ENCODE measurements around the gene SMAD1.

Gene SMAD1

DNA sequence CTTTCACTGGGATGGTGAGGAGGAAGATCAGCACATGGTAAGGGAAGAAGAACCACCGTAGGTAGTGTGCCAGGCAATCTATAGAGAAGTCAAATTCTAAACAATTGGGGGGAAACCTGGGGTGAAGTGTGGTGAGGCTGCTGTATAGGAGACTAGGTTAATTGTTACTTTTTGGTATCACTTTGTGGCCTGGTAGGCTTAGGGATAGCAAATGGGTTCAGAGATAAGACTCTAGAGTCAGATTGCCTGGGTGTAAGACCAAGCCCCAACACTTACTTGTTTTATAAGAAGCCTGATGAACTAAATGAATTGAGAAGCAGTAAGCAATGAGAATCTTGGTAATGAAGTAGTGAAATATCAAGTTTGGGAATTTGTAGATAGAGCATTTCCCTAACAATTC, 8.7 kb downstream of the SMAD1 start:
- DNase-seq, result no peak

DNA sequence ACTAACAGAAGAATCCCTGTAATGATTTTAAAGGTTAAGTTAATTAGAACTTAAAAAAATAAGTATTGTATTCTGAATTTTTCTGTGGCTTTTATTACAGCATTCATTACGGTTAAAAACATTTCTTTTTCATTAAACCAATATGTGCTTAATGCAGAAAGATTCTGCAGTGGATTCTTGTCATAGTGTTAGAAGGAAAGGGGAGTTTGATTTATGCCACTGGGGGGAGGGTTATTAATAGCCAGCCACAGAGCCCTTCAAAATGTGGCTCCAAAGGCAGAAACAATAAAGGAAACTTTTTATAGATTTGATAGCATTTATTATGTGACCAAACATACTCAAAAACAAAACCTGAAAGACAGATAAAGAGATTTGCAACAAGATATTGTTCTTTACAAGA, 9.1 kb downstream of the SMAD1 start:
- no peak for DNase-seq

DNA sequence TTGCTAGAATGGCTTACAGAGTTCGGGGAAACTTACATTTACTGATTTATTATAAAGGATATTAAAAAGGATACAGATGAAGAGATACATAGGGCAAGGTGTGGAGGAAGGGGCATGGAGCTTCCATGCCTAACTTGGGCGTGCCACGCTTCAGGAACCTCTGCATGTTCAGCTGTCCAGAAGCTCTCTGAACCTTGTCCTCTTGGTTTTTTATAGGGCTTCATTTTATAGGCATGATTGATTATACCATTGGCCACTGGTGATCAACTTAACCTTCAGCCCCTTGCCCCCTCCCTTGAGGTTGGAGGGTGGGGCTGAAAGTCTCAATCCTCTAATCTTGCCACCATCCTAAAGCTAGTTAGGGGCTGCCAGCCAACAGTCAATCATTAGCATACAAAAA, 10.7 kb downstream of the SMAD1 start:
- no peak for DNase-seq

DNA sequence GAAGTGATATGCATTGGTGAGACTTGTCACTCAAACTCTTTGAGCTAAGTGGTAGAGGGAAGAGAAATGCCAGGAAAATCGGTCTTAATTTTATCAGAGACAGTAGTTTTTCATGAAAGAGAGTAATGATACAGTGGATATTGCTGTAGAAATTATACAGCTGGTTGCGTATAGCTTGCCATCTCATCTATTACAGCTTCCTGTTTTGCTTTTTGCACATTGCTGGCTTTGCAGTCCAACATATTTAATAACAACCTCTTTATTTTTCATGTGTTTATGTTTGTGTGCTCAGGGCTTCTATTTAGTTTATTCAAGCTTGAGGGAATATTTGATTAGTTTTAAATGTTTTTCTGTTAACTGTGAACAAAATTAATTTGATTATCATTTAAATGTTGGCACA, 11.5 kb downstream of the SMAD1 start:
- no peak for DNase-seq

DNA sequence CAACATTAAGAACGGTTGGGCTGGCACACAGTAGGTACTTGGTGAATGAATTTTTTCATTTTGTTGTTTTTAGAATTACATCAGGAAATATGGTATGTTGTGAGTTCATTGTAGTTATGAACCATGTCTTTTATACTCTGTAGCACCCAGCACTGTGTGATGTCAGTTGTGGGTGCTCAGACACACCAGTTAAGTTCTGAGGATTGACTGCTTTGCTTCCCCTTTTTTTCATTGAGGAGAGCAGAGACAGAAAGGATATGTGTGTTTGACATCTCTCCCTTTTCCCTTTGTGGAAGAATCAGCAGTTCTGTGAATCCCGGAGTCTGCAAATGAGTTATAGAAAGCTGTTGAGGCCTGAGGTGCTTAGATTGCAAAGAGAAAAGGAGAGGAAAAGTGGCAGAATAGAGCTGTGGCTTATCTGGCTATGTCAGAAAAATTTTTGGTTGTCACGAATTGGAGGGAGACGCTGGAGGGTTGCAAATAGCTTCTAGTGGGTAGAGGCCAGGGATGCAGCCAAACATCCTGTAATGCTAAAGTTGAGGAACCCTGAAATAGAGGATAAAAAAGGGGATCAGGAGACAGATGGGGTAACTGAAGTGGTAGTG, 13.1 kb downstream of the SMAD1 start:
- no peak for DNase-seq

DNA sequence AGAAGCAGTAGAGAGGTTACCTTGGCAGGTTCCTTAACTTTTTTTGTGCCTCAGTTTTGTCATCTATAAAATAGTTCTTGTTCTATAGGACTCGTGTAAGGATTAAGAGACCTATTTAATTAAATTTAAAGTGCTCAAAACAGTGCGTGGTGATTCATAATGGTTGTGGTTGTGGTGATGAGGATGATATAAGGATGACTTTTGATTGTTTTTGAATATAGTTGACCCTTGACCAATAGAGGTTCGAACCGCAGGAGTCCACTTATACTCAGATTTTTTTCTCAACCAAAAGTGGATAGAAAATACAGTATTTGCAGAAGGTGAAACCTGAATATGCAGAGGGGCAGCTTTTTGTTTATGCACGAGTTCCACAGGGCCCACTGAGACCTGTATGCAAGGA, 14.6 kb downstream of the SMAD1 start:
- no peak for DNase-seq

DNA sequence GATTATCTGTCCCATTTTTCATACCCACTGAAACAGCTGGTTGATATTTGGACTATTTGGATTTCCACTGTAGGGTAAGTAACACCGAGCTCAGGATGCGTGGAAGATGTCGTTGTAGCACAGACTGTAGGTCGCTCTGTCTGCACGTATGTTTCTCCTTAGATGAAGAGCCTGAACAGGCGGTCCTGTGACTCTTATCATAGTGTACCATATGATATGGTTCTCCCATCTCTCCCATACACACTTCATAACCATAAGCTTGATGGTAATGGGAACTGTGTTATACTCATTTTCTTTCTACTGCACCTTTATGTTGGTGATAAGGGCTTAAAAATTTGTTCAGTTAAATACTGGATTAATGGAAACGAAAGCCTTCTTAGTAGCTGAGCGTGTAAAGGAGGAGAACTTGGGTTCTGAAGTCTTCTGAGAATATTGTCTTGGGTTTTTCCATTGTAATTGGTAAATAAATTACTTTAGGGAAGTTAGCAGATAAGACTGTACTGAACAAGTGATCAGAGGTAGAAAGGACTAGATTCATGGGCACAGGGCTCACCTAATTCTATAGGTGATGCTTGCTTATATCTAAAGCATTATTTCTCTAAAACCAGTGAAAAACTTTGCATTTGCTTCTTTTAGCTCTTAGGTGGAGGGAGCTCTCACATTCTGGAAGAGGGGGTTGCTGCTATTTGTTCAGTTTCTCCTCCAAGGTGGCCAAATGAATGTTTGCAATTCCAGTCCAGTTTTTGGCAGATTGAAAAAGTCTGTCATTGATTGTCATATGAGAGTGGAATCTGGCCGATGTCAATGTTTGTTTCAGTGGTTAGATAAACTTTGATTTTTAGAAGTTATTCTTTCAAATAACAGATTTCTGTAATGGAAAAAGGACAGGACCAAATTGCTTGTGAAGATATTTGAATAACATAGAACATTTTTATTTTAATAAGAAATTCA, 15.8 kb downstream of the SMAD1 start:
- no peak for DNase-seq

DNA sequence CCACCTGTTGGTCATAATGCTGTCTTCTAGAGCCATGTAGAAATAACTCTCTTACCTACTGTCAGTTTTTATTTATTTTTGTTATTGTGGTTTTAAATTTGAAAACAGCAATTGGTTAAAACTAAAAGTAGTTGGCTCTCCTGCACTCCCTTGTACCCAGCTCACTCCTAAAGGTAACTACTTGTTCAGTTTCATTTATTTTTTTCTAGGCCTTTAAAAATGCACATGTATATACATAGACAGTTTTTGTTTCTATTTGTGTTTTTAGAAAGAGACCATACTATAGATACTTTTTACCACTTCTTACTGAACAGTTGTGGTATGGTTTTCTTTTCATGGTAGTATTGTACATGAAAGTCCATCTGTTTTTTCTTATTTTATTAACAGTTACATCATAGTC, 16.8 kb downstream of the SMAD1 start:
- no peak for DNase-seq

DNA sequence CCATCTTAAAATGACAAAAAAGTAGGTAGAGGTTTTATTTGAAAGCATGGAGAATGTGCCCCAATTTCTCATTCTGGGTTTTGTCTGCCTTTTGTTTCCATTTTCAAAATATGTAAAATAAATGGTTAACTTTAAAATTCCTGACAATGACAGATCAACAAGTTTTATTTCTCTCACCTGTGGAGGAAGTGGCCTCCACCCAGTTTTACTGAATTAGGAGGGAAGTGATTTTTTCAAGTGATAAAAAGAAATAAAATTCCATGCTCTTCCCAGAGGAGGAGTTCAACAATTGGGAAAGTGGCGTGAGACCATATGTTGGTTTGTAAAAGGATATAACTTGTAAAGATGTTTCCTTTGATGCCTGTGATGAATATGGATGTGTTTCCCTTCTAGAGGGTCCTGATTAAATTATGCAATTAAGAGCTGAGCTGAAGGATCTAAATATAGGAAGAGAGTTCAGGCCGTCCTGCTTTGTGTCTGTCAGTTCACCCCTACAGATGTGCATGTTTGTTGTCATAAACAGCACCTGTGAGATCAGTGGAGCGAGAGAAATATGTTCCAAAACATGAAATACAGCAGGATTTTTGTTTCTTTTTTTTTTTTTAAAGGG, 19.5 kb downstream of the SMAD1 start:
- DNase-seq, result no peak

DNA sequence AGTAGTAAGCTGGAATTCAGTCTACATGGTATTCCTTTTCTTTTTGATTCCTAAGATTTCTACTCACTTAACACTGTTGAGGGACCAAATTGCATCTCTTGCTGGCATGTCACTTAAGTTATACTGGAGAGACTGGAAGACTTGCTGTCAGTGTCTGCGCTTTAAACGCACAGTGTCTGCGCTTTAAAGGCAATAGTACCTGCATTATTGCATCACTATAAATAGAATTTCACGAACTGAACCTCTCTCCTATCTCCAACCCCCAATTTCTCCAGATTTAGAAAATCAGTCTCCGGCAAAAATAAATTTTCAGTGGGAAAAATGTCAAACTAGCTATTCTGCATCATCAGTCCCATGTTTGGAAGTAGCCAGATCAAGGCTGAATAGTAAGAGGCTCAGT, 21.2 kb downstream of the SMAD1 start:
- no peak for DNase-seq

DNA sequence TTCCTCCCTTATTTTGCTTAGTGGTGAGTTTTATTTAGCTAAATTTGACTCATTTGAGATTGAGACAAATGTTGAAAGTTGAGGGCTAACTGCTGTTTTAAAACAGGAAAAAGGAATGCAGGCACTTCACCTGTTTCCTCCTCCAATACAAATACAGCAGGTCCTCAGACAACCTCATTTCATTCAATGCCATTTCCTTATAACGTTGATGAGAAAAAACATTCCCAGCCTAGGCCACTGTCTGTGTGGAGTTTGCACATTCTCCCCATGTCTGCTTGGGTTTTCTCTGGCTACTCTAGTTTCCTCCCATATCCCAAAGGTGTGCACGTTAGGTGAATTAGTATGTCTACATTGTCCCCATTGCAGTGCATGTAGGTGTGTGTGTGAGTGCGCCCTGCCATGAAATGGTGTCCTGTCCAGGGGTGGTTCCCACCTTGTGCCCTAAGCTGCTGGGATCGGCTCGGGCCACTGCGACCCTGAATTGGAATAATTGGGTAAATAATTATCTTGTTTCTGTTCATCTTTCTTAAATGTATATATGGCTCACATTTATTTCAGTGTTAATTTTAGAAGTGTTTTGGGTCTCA, 21.9 kb downstream of the SMAD1 start:
- no peak for DNase-seq

DNA sequence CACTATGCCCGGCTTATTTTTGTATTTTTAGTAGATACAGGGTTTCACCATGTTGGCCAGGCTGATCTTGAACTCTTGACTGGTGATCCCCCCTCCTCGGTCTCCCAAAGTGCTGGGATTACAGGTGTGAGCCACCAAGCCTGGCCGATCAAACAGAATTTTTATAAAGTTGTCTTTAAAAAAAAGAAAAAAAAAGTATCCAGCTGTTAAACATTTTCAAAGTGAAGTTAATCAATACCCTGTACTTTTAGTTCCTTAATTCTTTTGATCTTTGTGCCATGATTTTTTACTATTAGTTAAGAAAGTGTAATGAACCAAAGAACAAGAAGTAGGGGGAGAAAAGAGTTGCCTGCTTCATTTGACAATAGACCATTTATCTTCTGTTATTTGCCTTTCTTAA, 24.3 kb downstream of the SMAD1 start:
- no peak for DNase-seq

DNA sequence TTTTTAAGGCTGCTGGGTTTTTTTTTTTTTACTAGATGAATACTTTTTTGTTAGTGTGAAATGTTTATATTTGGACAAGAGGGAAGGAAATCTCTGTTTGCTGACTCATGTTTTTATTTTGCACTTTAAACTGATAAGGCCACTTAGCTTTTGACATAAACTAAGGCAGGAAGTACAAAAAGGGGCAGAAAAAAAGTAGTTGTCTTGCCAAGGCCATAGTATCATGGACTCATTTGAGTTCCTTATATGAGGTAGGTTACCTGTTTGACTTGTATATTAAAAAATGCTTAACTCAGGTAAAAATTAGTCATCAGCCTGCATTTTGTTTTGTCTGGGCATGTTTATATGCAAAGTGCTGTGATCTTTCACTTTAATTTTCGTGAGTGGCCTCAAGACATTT, 26.0 kb downstream of the SMAD1 start:
- no peak for DNase-seq

DNA sequence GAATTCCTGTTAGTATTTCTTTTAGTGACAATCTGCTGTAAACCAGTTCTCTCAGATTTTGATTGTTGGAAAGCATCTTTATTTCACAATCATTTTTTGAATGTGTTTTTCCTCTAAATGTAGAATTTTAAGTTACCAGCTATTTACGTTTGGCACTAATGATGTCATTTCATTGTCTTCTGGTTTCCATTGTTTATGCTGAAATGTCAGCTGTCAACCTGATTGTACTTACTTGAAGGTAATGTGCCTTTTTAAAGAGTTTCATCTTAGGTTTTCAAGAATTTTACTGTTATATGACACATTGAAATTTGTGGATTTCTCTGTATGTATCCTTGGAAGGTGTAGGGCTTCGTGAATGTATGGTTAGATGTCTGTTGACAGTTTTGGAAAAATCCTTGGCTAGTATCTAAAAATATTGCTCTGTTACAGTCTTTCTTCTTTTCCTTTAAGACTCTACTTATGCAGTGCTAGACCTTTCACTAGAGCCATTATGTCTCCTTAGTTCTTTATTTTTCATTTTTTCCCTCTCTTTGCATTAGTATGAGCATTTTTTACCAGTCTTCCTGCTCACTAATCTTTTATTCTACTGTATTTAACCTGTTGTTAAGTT, 30.4 kb downstream of the SMAD1 start:
- DNase-seq, result no peak

DNA sequence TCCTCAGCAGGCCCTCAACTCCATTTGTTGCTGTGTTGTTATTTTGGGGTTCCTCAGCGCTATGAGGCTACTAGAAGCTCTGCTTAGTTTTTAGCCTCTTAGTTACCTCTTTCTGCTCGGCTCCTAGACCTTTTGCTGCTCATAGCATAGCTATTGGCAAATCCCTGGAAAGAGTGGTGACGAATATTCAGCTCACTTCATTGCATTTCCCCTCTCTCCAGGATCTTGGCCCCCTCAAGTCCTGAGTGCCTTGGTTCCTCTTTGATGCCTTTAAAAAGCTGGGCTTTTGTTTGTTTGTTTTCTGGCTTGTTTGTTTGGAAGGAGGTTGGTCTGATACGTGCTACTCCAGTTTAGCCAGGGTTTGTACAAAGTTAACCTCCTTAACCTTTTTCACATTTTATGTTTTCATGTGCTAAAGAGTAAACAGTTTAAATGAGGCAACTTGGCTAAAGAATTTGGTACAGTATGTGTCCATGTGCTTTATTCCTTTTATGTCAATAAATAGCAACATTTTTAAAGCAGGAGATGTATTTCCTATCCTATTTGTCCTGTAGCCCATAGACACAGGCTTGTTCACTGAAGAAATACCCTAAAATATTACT, 31.5 kb downstream of the SMAD1 start:
- no peak for DNase-seq

DNA sequence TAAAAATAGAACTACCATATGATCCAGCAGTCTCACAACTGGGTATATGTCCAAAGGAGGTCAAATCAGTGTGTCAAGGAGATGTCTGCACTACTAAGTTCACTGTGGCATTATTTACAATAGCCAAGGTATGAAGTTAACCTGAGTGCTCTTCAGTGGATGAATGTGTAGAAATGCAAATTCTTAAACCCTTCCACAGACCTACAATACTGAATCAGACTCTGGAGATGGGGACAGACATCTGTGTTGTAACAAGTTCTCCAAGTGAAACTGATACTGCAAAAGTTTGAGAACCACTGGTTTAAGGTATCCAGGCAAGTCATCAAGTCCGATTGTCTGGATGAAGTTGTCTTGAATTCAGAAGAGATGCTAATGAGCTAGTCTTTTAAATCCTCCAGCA, 38.5 kb downstream of the SMAD1 start:
- no peak for DNase-seq

DNA sequence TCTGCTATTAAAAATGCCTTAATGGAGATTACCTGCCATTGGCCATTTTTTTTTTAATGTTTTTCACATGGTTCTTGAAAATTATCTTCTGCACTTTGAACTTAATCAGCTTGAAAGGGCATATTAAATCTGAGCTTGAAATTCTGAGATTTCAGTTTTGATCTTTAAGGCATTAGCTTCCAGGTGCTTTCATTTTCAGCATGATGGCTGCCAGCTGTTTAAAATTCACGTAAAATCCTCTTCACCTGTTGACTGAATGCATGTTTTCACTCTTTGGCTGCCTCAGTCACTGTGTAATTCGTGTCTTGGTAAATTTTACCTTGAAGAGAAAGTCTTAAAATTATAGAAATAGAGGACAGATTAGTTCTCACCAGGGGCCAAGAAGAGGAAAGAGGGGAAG, 39.6 kb downstream of the SMAD1 start:
- DNase-seq, result no peak

DNA sequence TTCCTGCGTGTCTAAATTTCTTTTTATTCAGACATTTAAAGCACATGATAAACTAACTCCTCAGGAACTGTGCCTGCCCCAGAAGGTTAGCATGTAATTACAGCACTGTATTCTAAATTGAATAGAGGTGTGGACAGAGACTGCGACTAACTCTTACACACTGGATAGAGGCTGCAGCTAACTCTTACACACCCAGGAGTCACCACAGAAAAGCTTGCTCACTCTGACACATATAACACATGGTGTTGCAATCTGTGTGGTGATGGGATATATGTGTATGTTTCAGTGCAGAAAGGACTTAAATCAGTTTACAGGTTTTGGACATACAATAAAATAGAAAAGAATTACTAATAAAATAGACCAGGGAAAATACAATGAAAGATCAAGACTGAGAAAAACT, 41.5 kb downstream of the SMAD1 start:
- DNase-seq, result no peak

DNA sequence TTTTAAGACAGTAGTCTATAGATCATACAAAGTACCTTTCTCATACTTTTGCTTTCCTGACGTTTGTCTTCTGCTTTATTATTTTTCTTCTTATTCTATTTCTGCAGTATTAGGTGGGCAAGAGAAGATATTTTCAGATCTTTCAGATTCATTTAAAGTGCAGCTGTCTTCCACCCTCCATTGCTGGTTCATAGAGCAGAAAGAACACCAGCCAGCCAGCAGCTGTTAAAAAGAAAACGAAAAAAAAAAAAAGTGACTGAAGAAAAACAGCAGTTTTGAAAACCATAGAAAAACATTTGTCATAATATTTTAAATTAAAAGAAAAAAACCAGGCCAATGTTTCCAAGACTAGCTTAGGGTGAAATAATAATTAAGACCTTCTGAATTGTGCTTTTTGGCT, 42.9 kb downstream of the SMAD1 start:
- no peak for DNase-seq

DNA sequence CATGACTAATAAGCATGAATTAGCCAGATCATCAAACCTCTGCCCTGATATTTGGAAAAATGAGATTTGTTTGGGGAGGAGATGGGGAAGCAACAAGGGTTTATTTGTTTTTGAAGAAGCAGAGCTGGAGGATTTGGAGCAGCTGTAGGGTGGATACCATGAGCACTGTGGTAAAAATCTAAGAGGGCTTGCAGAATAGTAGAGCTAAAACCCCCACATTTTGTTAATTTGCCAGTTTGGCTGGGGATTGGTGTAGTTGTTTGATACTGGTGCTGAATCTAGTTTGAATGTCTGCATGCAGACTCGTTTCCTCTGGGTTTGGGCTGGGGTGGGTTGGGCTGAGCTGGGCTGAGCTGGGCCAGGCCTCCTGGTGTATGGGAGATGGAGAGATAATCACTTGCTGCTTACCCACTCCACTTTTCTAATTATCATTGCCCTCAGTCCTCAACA, 43.7 kb downstream of the SMAD1 start:
- no peak for DNase-seq

DNA sequence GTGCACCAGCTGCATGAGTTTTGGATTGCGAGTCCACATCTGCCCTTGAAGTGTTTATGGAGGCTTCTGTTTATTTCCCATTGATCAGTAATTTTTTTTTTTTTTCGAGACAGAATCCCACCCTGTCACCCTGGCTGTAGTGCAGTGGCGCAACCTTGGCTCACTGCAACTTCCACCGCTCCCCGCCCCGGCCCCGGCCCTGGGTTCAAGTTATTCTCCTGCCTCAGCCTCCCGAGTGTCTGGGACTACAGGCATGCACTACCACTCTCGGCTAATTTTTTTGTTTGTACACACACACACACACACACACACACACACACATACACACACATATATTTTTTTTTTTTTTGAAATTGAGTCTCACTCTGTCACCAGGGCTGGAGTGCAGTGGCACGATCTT, 46.1 kb downstream of the SMAD1 start:
- DNase-seq, result no peak

DNA sequence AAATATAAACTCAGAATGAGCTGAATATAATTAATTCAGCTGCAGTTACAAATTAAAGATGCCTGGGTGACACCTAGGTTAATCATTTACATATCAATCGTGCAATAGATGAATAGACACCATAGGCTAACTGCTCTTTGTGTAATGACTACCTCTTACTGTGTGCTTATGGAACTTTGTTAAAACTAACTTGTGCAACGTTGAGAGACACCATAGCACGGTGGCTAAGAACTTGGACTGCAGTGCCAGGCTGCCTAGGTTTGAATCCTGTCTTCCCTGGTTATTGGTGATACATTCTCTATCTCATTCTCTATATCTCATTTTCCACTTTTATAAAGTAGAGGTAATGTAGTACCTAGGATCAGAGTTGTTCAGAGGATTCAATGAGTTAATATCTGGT, 46.9 kb downstream of the SMAD1 start:
- DNase-seq, result no peak

DNA sequence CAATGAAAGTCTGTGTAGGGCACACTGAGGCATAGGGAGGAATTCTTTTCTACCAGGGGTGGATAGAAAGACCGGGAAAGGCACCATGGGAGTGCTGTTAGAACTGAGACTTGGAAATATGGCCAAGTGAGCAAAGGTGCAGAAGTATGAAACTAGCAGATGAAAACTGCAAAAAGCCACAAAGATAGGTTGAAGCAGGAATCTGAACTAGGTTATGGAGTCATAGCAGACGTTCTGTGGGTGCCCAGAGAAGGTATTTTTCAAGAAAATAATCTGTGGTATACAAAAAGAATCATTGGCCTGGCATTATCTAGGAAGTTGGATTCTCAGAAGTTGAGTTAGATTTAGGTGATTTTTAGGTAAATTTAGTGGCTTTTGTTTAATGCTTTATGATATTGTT, 48.5 kb downstream of the SMAD1 start:
- DNase-seq, result no peak

All from activated gamma-delta T cell treated with Interleukin-2 at 50 U/mL for 16 hours (primary cell).